ENCODE measurements around the gene COBL. TPM values are rescaled to one million over a fixed set of nuclear protein-coding genes. Genes with fewer than 3 reads are reported as not detected.

The COBL gene
- total and polyA plus RNA-seq, 10 of the 15 experiments (the other 5 are each of a cell fraction or from before 2014, with no cell fraction given), result 0.21 TPM; not detected in 9

DNA sequence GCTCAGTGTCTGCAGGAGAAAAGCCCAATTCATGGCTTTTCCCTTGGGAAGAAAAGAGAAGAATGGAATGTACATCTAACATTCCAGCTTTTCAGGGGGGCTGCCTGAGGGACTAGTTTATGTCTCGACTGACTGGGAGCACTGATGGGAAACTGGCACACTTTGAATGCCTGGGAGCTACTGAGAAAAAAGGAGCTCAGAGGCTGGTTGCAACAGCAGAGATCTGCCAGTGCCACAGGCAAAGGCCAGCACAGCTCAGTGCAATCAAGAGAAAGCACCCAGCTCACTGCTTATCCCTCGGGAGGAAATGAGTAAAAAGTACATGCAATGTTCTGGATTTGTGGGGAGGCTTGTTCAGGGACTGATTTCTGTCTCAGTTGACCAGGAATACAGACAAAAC, 226.2 kb downstream of the COBL start (continued):
- TF ChIP-seq, protein P1, sequence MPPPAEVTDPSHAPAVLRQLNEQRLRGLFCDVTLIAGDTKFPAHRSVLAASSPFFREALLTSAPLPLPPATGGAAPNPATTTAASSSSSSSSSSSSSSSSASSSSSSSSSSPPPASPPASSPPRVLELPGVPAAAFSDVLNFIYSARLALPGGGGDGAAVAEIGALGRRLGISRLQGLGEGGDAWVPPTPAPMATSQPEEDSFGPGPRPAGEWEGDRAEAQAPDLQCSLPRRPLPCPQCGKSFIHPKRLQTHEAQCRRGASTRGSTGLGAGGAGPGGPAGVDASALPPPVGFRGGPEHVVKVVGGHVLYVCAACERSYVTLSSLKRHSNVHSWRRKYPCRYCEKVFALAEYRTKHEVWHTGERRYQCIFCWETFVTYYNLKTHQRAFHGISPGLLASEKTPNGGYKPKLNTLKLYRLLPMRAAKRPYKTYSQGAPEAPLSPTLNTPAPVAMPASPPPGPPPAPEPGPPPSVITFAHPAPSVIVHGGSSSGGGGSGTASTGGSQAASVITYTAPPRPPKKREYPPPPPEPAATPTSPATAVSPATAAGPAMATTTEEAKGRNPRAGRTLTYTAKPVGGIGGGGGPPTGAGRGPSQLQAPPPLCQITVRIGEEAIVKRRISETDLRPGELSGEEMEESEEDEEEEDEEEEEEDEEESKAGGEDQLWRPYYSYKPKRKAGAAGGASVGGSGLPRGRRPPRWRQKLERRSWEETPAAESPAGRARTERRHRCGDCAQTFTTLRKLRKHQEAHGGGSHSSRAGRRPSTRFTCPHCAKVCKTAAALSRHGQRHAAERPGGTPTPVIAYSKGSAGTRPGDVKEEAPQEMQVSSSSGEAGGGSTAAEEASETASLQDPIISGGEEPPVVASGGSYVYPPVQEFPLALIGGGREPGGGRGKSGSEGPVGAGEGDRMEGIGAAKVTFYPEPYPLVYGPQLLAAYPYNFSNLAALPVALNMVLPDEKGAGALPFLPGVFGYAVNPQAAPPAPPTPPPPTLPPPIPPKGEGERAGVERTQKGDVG (CRISPR knock-in tag; IDR thresholded peaks at IDR 0.05), result no peak
- TF ChIP-seq LARP7 (IDR thresholded peaks at IDR 0.05) (no peak), YBX1 (IDR thresholded peaks at IDR 0.05) (no peak), ATF7 (IDR thresholded peaks at IDR 0.05; ENCODE audit: low read depth) (no peak)

DNA sequence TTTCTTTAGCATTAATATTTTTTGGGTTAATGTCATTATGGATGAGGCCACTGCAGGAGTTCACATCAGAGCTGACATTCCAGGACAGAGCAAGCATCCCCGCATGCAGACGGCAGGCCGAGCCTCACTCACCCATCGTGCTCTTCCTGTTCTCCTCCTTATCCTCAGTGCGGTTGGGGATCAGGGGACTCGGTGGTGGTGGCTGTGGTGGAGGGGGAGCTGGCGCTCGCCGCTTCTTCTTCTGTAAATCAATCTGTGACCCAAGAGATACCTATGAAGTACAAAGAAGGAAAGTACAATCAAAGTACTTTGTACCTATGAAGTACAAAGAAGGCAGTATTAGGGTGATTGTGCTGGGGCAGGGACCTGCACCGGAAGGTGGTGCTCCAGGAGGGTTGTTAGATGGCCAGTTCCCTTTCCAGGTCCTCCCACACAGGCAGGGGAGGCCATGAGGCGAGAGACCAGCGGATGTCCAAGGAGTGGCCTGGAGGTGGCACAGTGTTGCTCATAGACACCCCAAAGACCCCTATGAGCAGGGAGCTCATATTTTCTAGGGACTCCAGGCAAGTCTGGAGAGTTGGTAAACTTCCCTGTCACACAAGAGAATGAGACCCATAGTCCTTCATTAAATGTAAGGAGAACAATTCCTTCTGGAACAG, 231.4 kb downstream of the COBL start:
- POLR2A ChIA-PET, result no interaction called here
- intact Hi-C loops (cut with micrococcal nuclease; ENCODE audit: unreplicated experiment) (no loop called here), in situ Hi-C loops (cut with MboI) (no loop called here)
- CTCF ChIA-PET, result no interaction called here
- no peak overlapping the region for H3K9ac ChIP-seq (ENCODE audit: control insufficient read depth, insufficient read depth, low read length)
- no peaks in the 10 kb centered on the region for H3K9me3 ChIP-seq (replicated peaks; ENCODE audit: control insufficient read depth, insufficient read depth, low read length)
- 34% methylated on average over 12 of the region's 12 CpGs for WGBS (ENCODE audit: insufficient coverage, insufficient replicate concordance, low lambda C conversion rate, missing lambda C conversion rate)
- no peak overlapping the region for H3K27ac ChIP-seq (ENCODE audit: control insufficient read depth, insufficient read depth)
- TF ChIP-seq NFYB (IDR thresholded peaks at IDR 0.05; ENCODE audit: insufficient read depth, low read depth, low read length) (no peak), HDGF (IDR thresholded peaks at IDR 0.05) (no peak), SRF (IDR thresholded peaks at IDR 0.05; ENCODE audit: low read depth in 2 of 2, low read length in 2 of 2) (no peak), NBN (IDR thresholded peaks at IDR 0.05) (no peak), SUPT20H (IDR thresholded peaks at IDR 0.05; ENCODE audit: borderline replicate concordance, control insufficient read depth, low read depth, low read length) (no peak), BHLHE40 (IDR thresholded peaks at IDR 0.05; ENCODE audit: borderline replicate concordance in 1 of 2, low read depth in 2 of 2, low read length in 1 of 2) (no peak), TBL1XR1 (IDR thresholded peaks at IDR 0.05; ENCODE audit: low read depth, low read length) (no peak), CEBPB (IDR thresholded peaks at IDR 0.05; ENCODE audit: borderline replicate concordance in 1 of 2, low read depth in 2 of 2, low read length in 2 of 2) (no peak)
- BruUV-seq (replicated peaks), result no TSS peak
- H3K4me2 ChIP-seq (ENCODE audit: control insufficient read depth, insufficient read depth), result no peak overlapping the region
- ATAC-seq (no peak), FAIRE-seq (no peak), DNase-seq (ENCODE audit: low read depth, low spot score) (no peak)
- SMC1A ChIA-PET (ENCODE audit: uncharacterized antibody, unreplicated experiment), result no interaction called here
- no peaks in the 10 kb centered on the region for H3K36me3 ChIP-seq (ENCODE audit: control insufficient read depth in 2 of 2, insufficient read depth in 2 of 2, low read length in 1 of 2)
- H3K27me3 ChIP-seq (replicated peaks in 1 of 2; ENCODE audit: control insufficient read depth in 2 of 2, insufficient read depth in 2 of 2, low read length in 1 of 2), result no peaks in the 10 kb centered on the region
- no peaks in the 10 kb centered on the region for H3K79me2 ChIP-seq (ENCODE audit: control insufficient read depth, insufficient read depth, low read length)
- no peaks in the 10 kb centered on the region for H3K4me1 ChIP-seq (ENCODE audit: control insufficient read depth, insufficient read depth, low read length)
- no peaks in the 10 kb centered on the region for H4K20me1 ChIP-seq (ENCODE audit: control insufficient read depth, insufficient read depth)
- no peak overlapping the region for H2AFZ ChIP-seq (ENCODE audit: control insufficient read depth, low read depth, low read length)
- RAD21 ChIA-PET (ENCODE audit: unreplicated experiment), result no interaction called here
- H3K4me3 ChIP-seq, result no peak overlapping the region

Data from GM12878 (cell line).